ENCODE data around the gene LAGE3.
A peak's percentile ranks its signal among the peaks of the same experiment; 100 is the strongest.

Gene LAGE3

GRCh38 chrX:154434394-154435168, 44.5 kb downstream of the LAGE3 start:
- peaks cover 85% of the 10 kb centered on the region for H3K36me3 Mint-ChIP-seq (ENCODE audit: low read depth)
- intact Hi-C loops (cut with micrococcal nuclease) = no loop called here
- H3K27ac Mint-ChIP-seq = no peak overlapping the region
- no peaks in the 10 kb centered on the region for H3K9me3 Mint-ChIP-seq
- peaks cover 69% of the 10 kb centered on the region for H3K4me1 Mint-ChIP-seq (ENCODE audit: low read depth)
- no peak overlapping the region for H3K4me3 Mint-ChIP-seq
- H3K27me3 Mint-ChIP-seq = no peaks in the 10 kb centered on the region

GRCh38 chrX:154433605-154434004, 45.5 kb downstream of the LAGE3 start:
- H3K36me3 Mint-ChIP-seq (ENCODE audit: low read depth) = peaks cover 82% of the 10 kb centered on the region
- intact Hi-C loops (cut with micrococcal nuclease) = no loop called here
- no peaks in the 10 kb centered on the region for H3K27me3 Mint-ChIP-seq
- no peaks in the 10 kb centered on the region for H3K9me3 Mint-ChIP-seq
- H3K27ac Mint-ChIP-seq = no peak overlapping the region
- peaks cover 64% of the 10 kb centered on the region for H3K4me1 Mint-ChIP-seq (ENCODE audit: low read depth)
- H3K4me3 Mint-ChIP-seq = no peak overlapping the region

- peaks cover 74% of the 10 kb centered on the region for H3K36me3 Mint-ChIP-seq (ENCODE audit: low read depth)
Measured at GRCh38 chrX:154432210-154432609, 46.9 kb downstream of the LAGE3 start.

GRCh38 chrX:154431341-154431740, 47.7 kb downstream of the LAGE3 start:
- Mint-ChIP-seq H3K27ac (peak overlapping the region; percentile 89), H3K4me1 (ENCODE audit: low read depth) (peaks cover 57% of the 10 kb centered on the region), H3K9me3 (no peaks in the 10 kb centered on the region), H3K36me3 (ENCODE audit: low read depth) (peaks cover 73% of the 10 kb centered on the region), H3K4me3 (peak overlapping the region; percentile 81), H3K27me3 (no peaks in the 10 kb centered on the region)
- intact Hi-C loops (cut with micrococcal nuclease) = loop anchor here (2.0 kb wide), 1 partner anchor 19 kb away; no protein-coding TSS in a partner anchor

More at GRCh38 chrX:154432210-154432609, 46.9 kb downstream of the LAGE3 start:
- H3K9me3 Mint-ChIP-seq = no peaks in the 10 kb centered on the region
- peak overlapping the region; percentile 30 for H3K4me3 Mint-ChIP-seq
- H3K4me1 Mint-ChIP-seq (ENCODE audit: low read depth) = peaks cover 59% of the 10 kb centered on the region
- H3K27ac Mint-ChIP-seq = peak overlapping the region; percentile 89
- H3K27me3 Mint-ChIP-seq = no peaks in the 10 kb centered on the region
- intact Hi-C loops (cut with micrococcal nuclease) = no loop called here

- Mint-ChIP-seq H3K4me1 (ENCODE audit: low read depth) (peaks cover 53% of the 10 kb centered on the region), H3K36me3 (ENCODE audit: low read depth) (peaks cover 69% of the 10 kb centered on the region), H3K9me3 (no peaks in the 10 kb centered on the region), H3K27me3 (no peaks in the 10 kb centered on the region), H3K4me3 (peak overlapping the region; percentile 81), H3K27ac (peak overlapping the region; percentile 89)
- intact Hi-C loops (cut with micrococcal nuclease) = loop anchor here (2.0 kb wide), 1 partner anchor 18 kb away; no protein-coding TSS in a partner anchor
Measured at GRCh38 chrX:154430916-154431315, 48.2 kb downstream of the LAGE3 start.

GRCh38 chrX:154430479-154430878, 48.6 kb downstream of the LAGE3 start:
- Mint-ChIP-seq H3K36me3 (ENCODE audit: low read depth) (peaks cover 64% of the 10 kb centered on the region), H3K9me3 (no peaks in the 10 kb centered on the region), H3K27me3 (no peaks in the 10 kb centered on the region), H3K27ac (peak overlapping the region; percentile 89), H3K4me3 (peak overlapping the region; percentile 81), H3K4me1 (ENCODE audit: low read depth) (peaks cover 49% of the 10 kb centered on the region)
- intact Hi-C loops (cut with micrococcal nuclease) = loop anchor here (2.0 kb wide), 1 partner anchor 18 kb away; no protein-coding TSS in a partner anchor

- no peaks in the 10 kb centered on the region for H3K27me3 Mint-ChIP-seq
- H3K9me3 Mint-ChIP-seq = no peaks in the 10 kb centered on the region
- peaks cover 42% of the 10 kb centered on the region for H3K4me1 Mint-ChIP-seq (ENCODE audit: low read depth)
- peak overlapping the region; percentile 89 for H3K27ac Mint-ChIP-seq
- H3K36me3 Mint-ChIP-seq (ENCODE audit: low read depth) = peaks cover 57% of the 10 kb centered on the region
- intact Hi-C loops (cut with micrococcal nuclease) = loop anchor here (2.0 kb wide), 1 partner anchor 17 kb away; no protein-coding TSS in a partner anchor
- H3K4me3 Mint-ChIP-seq = peak overlapping the region; percentile 81
Measured at GRCh38 chrX:154429711-154430110, 49.4 kb downstream of the LAGE3 start.

- H3K27ac Mint-ChIP-seq = peak within 1 kb of the TSS; percentile 89
- intact Hi-C loops (cut with micrococcal nuclease) = no loop called here
- H3K36me3 Mint-ChIP-seq (ENCODE audit: low read depth) = peaks cover 44% of the 10 kb centered on the region
- peaks cover 41% of the 10 kb centered on the region for H3K4me1 Mint-ChIP-seq (ENCODE audit: low read depth)
- no peaks in the 10 kb centered on the region for H3K27me3 Mint-ChIP-seq
- H3K4me3 Mint-ChIP-seq = peak within 1 kb of the TSS; percentile 81
- no peaks in the 10 kb centered on the region for H3K9me3 Mint-ChIP-seq
Measured at GRCh38 chrX:154428176-154429171, 50.6 kb downstream of the LAGE3 start, which contains the start of gene ATP6AP1. Gene ATP6AP1 (plus strand): TSS chrX:154428677. CDS start chrX:154428693, 16 bp downstream.

Data from dendritic cell treated with granulocyte-macrophage colony-stimulating factor and Interleukin-4, amounts not matched to agents 40 ng/mL and 50 ng/mL, for 4 days (primary cell).